Measurements from ENCODE around the gene ST3GAL3.

Gene ST3GAL3

GRCh38 chr1:43960798-43961197 is 253.5 kb downstream of the ST3GAL3 start:
- 0 out of 2 replicates have a peak, but pooled peaks cover 9% of the 10 kb centered on the region for H3K36me3 ChIP-seq (ENCODE audit: control insufficient read depth, insufficient read depth, low read length)
- H3K4me3 ChIP-seq (ENCODE audit: low read length) = no peak overlapping the region
- no peaks in the 10 kb centered on the region for H3K4me1 ChIP-seq (ENCODE audit: control insufficient read depth, insufficient read depth, low read length)
- no peaks in the 10 kb centered on the region for H3K27me3 ChIP-seq (ENCODE audit: control insufficient read depth, insufficient read depth, low read length)
- WGBS (ENCODE audit: insufficient coverage, insufficient read length) = no CpG with 5 or more reads among the region's 8 CpGs
- DNase-seq (ENCODE audit: low read depth, low spot score) = no peak
- no peak overlapping the region for H3K27ac ChIP-seq (ENCODE audit: low read length)
- H3K9me3 ChIP-seq (ENCODE audit: control insufficient read depth, insufficient read depth, low read length) = no peaks in the 10 kb centered on the region

- Histone ChIP-seq H3K4me1 (ENCODE audit: control insufficient read depth, insufficient read depth, low read length) (no peaks in the 10 kb centered on the region), H3K9me3 (ENCODE audit: control insufficient read depth, insufficient read depth, low read length) (no peaks in the 10 kb centered on the region)
- no CpG with 5 or more reads among the region's 3 CpGs for WGBS (ENCODE audit: insufficient coverage, insufficient read length)
Observed at GRCh38 chr1:43961692-43962091, 254.4 kb downstream of the ST3GAL3 start.

GRCh38 chr1:43962324-43962723 is 255.0 kb downstream of the ST3GAL3 start:
- H3K27ac ChIP-seq (ENCODE audit: low read length) = no peak overlapping the region
- WGBS (ENCODE audit: insufficient coverage, insufficient read length) = no CpG with 5 or more reads among the region's 2 CpGs
- no peak overlapping the region for H3K4me3 ChIP-seq (ENCODE audit: low read length)
- H3K9me3 ChIP-seq (ENCODE audit: control insufficient read depth, insufficient read depth, low read length) = no peaks in the 10 kb centered on the region
- H3K27me3 ChIP-seq (ENCODE audit: control insufficient read depth, insufficient read depth, low read length) = no peaks in the 10 kb centered on the region
- DNase-seq (ENCODE audit: low read depth, low spot score) = no peak
- H3K36me3 ChIP-seq (ENCODE audit: control insufficient read depth, insufficient read depth, low read length) = peaks cover 7% of the 10 kb centered on the region; the same call in 1 of the 2 replicates
- no peaks in the 10 kb centered on the region for H3K4me1 ChIP-seq (ENCODE audit: control insufficient read depth, insufficient read depth, low read length)

More at GRCh38 chr1:43961692-43962091, 254.4 kb downstream of the ST3GAL3 start:
- Histone ChIP-seq H3K27me3 (ENCODE audit: control insufficient read depth, insufficient read depth, low read length) (no peaks in the 10 kb centered on the region), H3K36me3 (ENCODE audit: control insufficient read depth, insufficient read depth, low read length) (0 out of 2 replicates have a peak, but pooled peaks cover 9% of the 10 kb centered on the region), H3K4me3 (ENCODE audit: low read length) (no peak overlapping the region), H3K27ac (ENCODE audit: low read length) (no peak overlapping the region)
- no peak for DNase-seq (ENCODE audit: low read depth, low spot score)

DNA sequence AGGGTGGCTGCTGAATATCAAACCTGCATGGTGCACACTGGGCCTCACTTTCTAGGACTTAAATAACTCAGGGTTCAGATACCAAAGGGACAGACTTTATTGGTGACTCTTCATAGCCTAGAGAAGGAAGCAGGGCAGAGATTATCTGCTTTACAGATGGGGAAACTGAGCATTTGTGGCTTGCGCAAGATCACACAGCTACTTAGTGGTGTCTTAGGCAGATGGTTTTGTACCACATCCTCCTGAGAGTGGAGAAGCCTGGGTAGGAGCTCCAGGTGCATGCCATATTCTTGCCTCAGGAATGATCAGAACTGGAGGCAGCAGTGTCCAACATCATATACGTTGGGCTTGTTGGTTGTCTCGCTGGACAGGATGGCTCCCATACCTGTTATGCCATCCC is 255.7 kb downstream of the ST3GAL3 start:
- no CpG with 5 or more reads among the region's 3 CpGs for WGBS (ENCODE audit: insufficient coverage, insufficient read length)
- Histone ChIP-seq H3K36me3 (ENCODE audit: control insufficient read depth, insufficient read depth, low read length) (no peaks in the 10 kb centered on the region; the same call in 1 of the 2 replicates), H3K27ac (ENCODE audit: low read length) (no peak overlapping the region), H3K27me3 (ENCODE audit: control insufficient read depth, insufficient read depth, low read length) (no peaks in the 10 kb centered on the region), H3K4me3 (ENCODE audit: low read length) (no peak overlapping the region), H3K9me3 (ENCODE audit: control insufficient read depth, insufficient read depth, low read length) (no peaks in the 10 kb centered on the region), H3K4me1 (ENCODE audit: control insufficient read depth, insufficient read depth, low read length) (no peaks in the 10 kb centered on the region)
- DNase-seq (ENCODE audit: low read depth, low spot score) = no peak

DNA sequence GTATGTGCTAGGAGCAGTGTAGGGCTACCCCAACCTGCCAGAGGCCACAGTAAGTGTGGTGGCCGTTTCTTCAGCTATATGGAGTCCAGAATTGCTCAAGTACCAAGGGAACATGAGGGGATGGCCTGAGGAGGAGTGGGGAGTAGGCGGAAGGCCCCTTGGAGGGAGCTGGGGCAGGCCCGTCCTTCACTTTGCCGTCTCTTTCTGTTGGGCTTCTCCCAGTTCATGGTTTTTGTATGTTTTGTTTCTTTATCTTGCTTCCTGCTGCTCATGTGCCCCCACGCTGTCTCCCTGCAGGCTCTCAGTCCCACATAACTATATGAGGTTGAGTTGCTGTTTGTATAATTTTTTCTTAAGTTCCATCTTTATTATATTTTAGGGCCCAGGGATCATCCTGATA is 256.6 kb downstream of the ST3GAL3 start:
- DNase-seq (ENCODE audit: low read depth, low spot score) = no peak
- Histone ChIP-seq H3K27me3 (ENCODE audit: control insufficient read depth, insufficient read depth, low read length) (no peaks in the 10 kb centered on the region), H3K27ac (ENCODE audit: low read length) (no peak overlapping the region), H3K4me3 (ENCODE audit: low read length) (no peak overlapping the region), H3K4me1 (ENCODE audit: control insufficient read depth, insufficient read depth, low read length) (no peaks in the 10 kb centered on the region), H3K36me3 (ENCODE audit: control insufficient read depth, insufficient read depth, low read length) (no peaks in the 10 kb centered on the region; the same call in 1 of the 2 replicates), H3K9me3 (ENCODE audit: control insufficient read depth, insufficient read depth, low read length) (no peaks in the 10 kb centered on the region)
- no CpG with 5 or more reads among the region's 5 CpGs for WGBS (ENCODE audit: insufficient coverage, insufficient read length)

DNA sequence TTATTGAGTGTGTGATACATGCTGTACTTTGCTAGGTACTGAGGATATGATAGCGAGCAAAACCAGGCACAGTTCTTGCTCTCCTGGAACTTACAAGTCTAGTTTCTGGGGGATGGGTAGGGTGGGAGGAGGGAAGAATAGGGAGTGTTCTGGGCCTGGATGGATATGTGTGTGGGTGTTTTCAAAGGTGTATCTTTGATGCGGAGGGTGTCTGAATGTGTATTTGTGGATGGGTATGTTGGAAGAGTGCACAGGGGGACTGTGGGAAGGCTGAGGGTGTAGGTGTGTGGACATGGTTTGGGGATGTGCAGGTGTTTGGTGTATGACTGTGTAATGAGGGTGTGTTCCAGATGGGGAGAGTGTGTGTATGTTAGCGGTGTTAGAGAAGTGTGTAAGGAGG is 258.0 kb downstream of the ST3GAL3 start:
- H3K9me3 ChIP-seq (ENCODE audit: control insufficient read depth, insufficient read depth, low read length) = no peaks in the 10 kb centered on the region
- H3K4me1 ChIP-seq (ENCODE audit: control insufficient read depth, insufficient read depth, low read length) = no peaks in the 10 kb centered on the region
- DNase-seq (ENCODE audit: low read depth, low spot score) = no peak
- H3K27ac ChIP-seq (ENCODE audit: low read length) = no peak overlapping the region
- no peaks in the 10 kb centered on the region for H3K27me3 ChIP-seq (ENCODE audit: control insufficient read depth, insufficient read depth, low read length)
- H3K36me3 ChIP-seq (ENCODE audit: control insufficient read depth, insufficient read depth, low read length) = no peaks in the 10 kb centered on the region; the same call in 1 of the 2 replicates
- H3K4me3 ChIP-seq (ENCODE audit: low read length) = no peak overlapping the region
- WGBS (ENCODE audit: insufficient coverage, insufficient read length) = 100% methylated on average over 2 of the region's 3 CpGs

GRCh38 chr1:43968348-43968948 is 261.1 kb downstream of the ST3GAL3 start:
- DNase-seq (ENCODE audit: low read depth, low spot score) = no peak
- Histone ChIP-seq H3K36me3 (ENCODE audit: control insufficient read depth, insufficient read depth, low read length) (peaks cover 8% of the 10 kb centered on the region), H3K9me3 (ENCODE audit: control insufficient read depth, insufficient read depth, low read length) (no peaks in the 10 kb centered on the region), H3K27me3 (ENCODE audit: control insufficient read depth, insufficient read depth, low read length) (no peaks in the 10 kb centered on the region), H3K4me3 (ENCODE audit: low read length) (no peak overlapping the region), H3K27ac (ENCODE audit: low read length) (no peak overlapping the region), H3K4me1 (ENCODE audit: control insufficient read depth, insufficient read depth, low read length) (0 out of 2 replicates have a peak, but pooled peaks cover 1% of the 10 kb centered on the region)
- WGBS (ENCODE audit: insufficient coverage, insufficient read length) = no CpG with 5 or more reads among the region's 6 CpGs

- Histone ChIP-seq H3K36me3 (ENCODE audit: control insufficient read depth, insufficient read depth, low read length) (peaks cover 8% of the 10 kb centered on the region), H3K27ac (ENCODE audit: low read length) (no peak overlapping the region), H3K4me1 (ENCODE audit: control insufficient read depth, insufficient read depth, low read length) (0 out of 2 replicates have a peak, but pooled peaks cover 1% of the 10 kb centered on the region), H3K4me3 (ENCODE audit: low read length) (no peak overlapping the region), H3K9me3 (ENCODE audit: control insufficient read depth, insufficient read depth, low read length) (no peaks in the 10 kb centered on the region), H3K27me3 (ENCODE audit: control insufficient read depth, insufficient read depth, low read length) (no peaks in the 10 kb centered on the region)
- no CpG with 5 or more reads among the region's 7 CpGs for WGBS (ENCODE audit: insufficient coverage, insufficient read length)
- DNase-seq (ENCODE audit: low read depth, low spot score) = no peak
Observed at GRCh38 chr1:43969416-43969745, 262.0 kb downstream of the ST3GAL3 start.

- Histone ChIP-seq H3K4me3 (ENCODE audit: low read length) (peak within 1 kb of the TSS; percentile 96), H3K4me1 (ENCODE audit: control insufficient read depth, insufficient read depth, low read length) (0 out of 2 replicates have a peak, but pooled peaks cover 1% of the 10 kb centered on the region), H3K27ac (ENCODE audit: low read length) (no peak within 1 kb of the TSS), H3K9me3 (ENCODE audit: control insufficient read depth, insufficient read depth, low read length) (no peaks in the 10 kb centered on the region), H3K27me3 (ENCODE audit: control insufficient read depth, insufficient read depth, low read length) (no peaks in the 10 kb centered on the region), H3K36me3 (ENCODE audit: control insufficient read depth, insufficient read depth, low read length) (peaks cover 8% of the 10 kb centered on the region)
- peak; percentile 98 for DNase-seq (ENCODE audit: low read depth, low spot score)
- no CpG with 5 or more reads among the region's 47 CpGs for WGBS (ENCODE audit: insufficient coverage, insufficient read length)
Observed at GRCh38 chr1:43969746-43970466, 262.6 kb downstream of the ST3GAL3 start, which contains the start of gene DPH2. TSS of gene DPH2 (plus strand) at chr1:43970010. CDS start at chr1:43970176, 166 bp downstream.

- peak overlapping the region; percentile 96 for H3K4me3 ChIP-seq (ENCODE audit: low read length)
- DNase-seq (ENCODE audit: low read depth, low spot score) = no peak
- H3K4me1 ChIP-seq (ENCODE audit: control insufficient read depth, insufficient read depth, low read length) = 0 out of 2 replicates have a peak, but pooled peaks cover 1% of the 10 kb centered on the region
- peaks cover 8% of the 10 kb centered on the region for H3K36me3 ChIP-seq (ENCODE audit: control insufficient read depth, insufficient read depth, low read length)
- WGBS (ENCODE audit: insufficient coverage, insufficient read length) = no CpG with 5 or more reads among the region's 5 CpGs
- H3K27ac ChIP-seq (ENCODE audit: low read length) = no peak overlapping the region
- H3K27me3 ChIP-seq (ENCODE audit: control insufficient read depth, insufficient read depth, low read length) = no peaks in the 10 kb centered on the region
- no peaks in the 10 kb centered on the region for H3K9me3 ChIP-seq (ENCODE audit: control insufficient read depth, insufficient read depth, low read length)
Observed at GRCh38 chr1:43970502-43970901, 263.2 kb downstream of the ST3GAL3 start.

Data from iPS DF 6.9 (cell line).